HL-60 (cell line): ENCODE measurements around the gene SPTA1.

ENCODE experiments used
- DNase-seq, 2 experiments: peaks; one replicate each; pipeline ENCODE4 v3.0.0-alpha.2; 2010 to 2020; ENCODE audit warnings: low read depth in 1 of 2, low spot score in 1 of 2
- H3K27ac ChIP-seq: fragments of 250-450 bp; sonication (Bioruptor Pico); replicated peaks from 2 replicates; pipeline ENCODE4 v1.5.1; 2020; ENCODE audit warnings: mild to moderate bottlenecking, moderate library complexity
- H3K27me3 ChIP-seq: fragments of 250-450 bp; sonication (Bioruptor Pico); 2 replicates; pipeline ENCODE4 v1.5.1; 2021; ENCODE audit warnings: mild to moderate bottlenecking, moderate library complexity; ENCODE audit not compliant: insufficient read depth, poor library complexity, severe bottlenecking
- H3K4me3 ChIP-seq: replicated peaks from 2 replicates; pipeline ENCODE4 v1.5.1; 2011; ENCODE audit warnings: mild to moderate bottlenecking, control low read depth, low read length; ENCODE audit not compliant: insufficient read depth
- GABPA ChIP-seq: IDR thresholded peaks from 2 replicates; pipeline ENCODE4 v1.6.1; 2012; ENCODE audit warnings: low read depth
- POLR2AphosphoS5 ChIP-seq: IDR thresholded peaks from 2 replicates; pipeline ENCODE4 v1.6.1; 2012; ENCODE audit warnings: low read depth
- SPI1 ChIP-seq: IDR thresholded peaks from 2 replicates; pipeline ENCODE4 v1.6.1; 2012; ENCODE audit warnings: low read depth, mild to moderate bottlenecking, borderline replicate concordance
- long read RNA-seq: library from polyadenylated mRNA; unstranded; transcript quantifications from one replicate; pipeline ENCODE4 v2.0.0, GENCODE V29; 2020
- TF ChIP-seq, protein P1 (sequence below): IDR thresholded peaks from 2 replicates; pipeline ENCODE4 v1.6.1; 2012; ENCODE audit warnings: low read depth; ENCODE audit not compliant: insufficient replicate concordance
- TF ChIP-seq, protein P2 (sequence below): IDR thresholded peaks from one replicate; pipeline ENCODE4 v1.5.1; 2011; ENCODE audit warnings: low read length, control low read depth, inconsistent platforms; ENCODE audit not compliant: insufficient read depth

The SPTA1 gene
- long read RNA-seq, result 0 reads

DNA sequence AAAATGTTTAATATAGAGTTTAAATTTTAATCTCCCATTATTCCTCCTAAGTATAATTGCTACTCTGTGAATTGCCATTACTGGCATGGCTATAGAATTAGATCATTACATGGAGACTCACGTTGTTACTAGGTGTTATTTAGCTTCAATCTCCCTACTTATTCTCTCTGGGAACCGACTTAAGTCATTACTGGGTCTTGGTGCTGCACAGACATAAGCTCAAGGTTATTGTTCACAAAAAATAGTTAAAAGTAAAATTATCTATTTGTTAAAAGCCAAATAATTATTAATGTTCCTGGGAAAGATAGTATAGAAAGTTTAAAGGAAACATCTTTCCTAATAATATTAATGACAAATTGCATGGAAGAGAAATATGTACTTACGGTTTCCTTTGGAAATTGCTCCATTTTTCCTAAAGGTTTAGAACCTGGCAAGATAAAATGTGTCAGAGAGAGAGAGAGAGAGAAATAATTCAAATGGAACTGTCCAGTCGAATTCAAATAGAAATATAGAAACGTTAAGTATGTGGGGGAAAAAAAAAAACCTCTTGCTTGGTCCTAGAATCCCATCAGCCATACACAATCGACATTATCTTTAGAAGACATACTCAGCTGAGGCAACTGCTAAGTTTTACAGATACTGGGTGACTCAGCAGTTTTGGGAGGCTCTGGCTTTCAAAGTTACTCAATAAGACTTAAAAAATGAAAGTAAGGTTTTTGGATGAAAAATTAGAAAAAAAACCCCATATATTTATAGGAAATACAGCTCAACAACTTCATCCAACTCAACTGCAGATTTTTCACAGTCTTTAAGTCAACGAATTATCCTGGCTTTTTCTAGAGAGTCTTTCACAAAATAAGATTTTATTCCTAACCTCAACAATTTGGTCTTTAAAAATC is at the start of gene SPTA1:
TSS of gene SPTA1 (minus strand) at position 605 of the 899 bp plus-strand sequence. CDS start at position 407, 198 bp downstream.
- DNase-seq, result peak; percentile 27 to 61
- Histone ChIP-seq H3K4me3 (no peak within 1 kb of the TSS), H3K27me3 (no peaks in the 10 kb centered on the region), H3K27ac (no peak within 1 kb of the TSS)
- TF ChIP-seq GABPA, result no peak
- TF ChIP-seq POLR2AphosphoS5, result no peak
- TF ChIP-seq, protein P1, sequence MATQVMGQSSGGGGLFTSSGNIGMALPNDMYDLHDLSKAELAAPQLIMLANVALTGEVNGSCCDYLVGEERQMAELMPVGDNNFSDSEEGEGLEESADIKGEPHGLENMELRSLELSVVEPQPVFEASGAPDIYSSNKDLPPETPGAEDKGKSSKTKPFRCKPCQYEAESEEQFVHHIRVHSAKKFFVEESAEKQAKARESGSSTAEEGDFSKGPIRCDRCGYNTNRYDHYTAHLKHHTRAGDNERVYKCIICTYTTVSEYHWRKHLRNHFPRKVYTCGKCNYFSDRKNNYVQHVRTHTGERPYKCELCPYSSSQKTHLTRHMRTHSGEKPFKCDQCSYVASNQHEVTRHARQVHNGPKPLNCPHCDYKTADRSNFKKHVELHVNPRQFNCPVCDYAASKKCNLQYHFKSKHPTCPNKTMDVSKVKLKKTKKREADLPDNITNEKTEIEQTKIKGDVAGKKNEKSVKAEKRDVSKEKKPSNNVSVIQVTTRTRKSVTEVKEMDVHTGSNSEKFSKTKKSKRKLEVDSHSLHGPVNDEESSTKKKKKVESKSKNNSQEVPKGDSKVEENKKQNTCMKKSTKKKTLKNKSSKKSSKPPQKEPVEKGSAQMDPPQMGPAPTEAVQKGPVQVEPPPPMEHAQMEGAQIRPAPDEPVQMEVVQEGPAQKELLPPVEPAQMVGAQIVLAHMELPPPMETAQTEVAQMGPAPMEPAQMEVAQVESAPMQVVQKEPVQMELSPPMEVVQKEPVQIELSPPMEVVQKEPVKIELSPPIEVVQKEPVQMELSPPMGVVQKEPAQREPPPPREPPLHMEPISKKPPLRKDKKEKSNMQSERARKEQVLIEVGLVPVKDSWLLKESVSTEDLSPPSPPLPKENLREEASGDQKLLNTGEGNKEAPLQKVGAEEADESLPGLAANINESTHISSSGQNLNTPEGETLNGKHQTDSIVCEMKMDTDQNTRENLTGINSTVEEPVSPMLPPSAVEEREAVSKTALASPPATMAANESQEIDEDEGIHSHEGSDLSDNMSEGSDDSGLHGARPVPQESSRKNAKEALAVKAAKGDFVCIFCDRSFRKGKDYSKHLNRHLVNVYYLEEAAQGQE, result no peak
- TF ChIP-seq, protein P2, sequence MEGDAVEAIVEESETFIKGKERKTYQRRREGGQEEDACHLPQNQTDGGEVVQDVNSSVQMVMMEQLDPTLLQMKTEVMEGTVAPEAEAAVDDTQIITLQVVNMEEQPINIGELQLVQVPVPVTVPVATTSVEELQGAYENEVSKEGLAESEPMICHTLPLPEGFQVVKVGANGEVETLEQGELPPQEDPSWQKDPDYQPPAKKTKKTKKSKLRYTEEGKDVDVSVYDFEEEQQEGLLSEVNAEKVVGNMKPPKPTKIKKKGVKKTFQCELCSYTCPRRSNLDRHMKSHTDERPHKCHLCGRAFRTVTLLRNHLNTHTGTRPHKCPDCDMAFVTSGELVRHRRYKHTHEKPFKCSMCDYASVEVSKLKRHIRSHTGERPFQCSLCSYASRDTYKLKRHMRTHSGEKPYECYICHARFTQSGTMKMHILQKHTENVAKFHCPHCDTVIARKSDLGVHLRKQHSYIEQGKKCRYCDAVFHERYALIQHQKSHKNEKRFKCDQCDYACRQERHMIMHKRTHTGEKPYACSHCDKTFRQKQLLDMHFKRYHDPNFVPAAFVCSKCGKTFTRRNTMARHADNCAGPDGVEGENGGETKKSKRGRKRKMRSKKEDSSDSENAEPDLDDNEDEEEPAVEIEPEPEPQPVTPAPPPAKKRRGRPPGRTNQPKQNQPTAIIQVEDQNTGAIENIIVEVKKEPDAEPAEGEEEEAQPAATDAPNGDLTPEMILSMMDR, result no peak

DNA sequence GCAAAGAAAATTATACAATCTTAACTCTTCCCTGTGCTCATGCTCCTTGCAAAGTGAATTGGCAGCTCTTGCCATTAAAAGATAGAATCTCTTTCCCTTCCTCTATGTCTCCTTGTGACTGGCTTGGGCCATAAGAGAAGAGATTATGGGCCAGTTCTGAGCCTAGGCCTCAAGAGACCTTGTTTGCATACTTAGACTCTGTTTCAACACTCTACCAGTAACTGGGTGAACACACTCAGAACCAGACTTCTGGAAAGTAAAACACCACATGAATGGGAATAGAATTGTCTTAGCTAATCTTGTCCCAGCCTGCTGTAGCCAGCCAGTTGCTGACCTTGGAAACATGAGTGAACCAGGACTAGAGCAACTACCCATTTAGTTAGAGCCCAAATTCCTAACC is 49.3 kb upstream of the SPTA1 start:
- Histone ChIP-seq H3K27me3 (no peaks in the 10 kb centered on the region), H3K4me3 (no peak overlapping the region), H3K27ac (no peak overlapping the region)
- TF ChIP-seq POLR2AphosphoS5, result no peak
- TF ChIP-seq, protein P2, result no peak
- TF ChIP-seq GABPA, result no peak
- TF ChIP-seq, protein P1, result no peak
- no peak for TF ChIP-seq SPI1
- no peak for DNase-seq

DNA sequence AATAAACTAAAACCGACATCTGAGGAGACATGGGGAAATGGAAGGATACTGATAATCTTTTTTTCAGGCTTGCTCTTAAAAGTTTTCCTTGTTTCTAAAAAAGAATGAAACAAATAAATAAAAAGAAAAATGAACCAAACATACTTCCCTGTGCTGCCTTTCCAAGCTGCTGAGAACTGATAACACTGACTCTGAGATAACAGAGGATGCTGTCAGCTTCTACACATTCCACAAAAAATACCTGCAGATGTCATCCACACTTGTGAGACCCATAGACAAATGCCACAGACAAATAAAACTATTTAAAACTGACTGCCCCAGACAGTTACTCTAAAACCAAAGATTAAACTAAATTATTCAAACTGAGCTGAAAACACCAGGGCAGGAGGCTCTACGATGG is 46.0 kb upstream of the SPTA1 start:
- Histone ChIP-seq H3K4me3 (no peak overlapping the region), H3K27ac (no peak overlapping the region), H3K27me3 (no peaks in the 10 kb centered on the region)
- TF ChIP-seq, protein P2, result no peak
- TF ChIP-seq, protein P1, result no peak
- TF ChIP-seq GABPA (no peak), POLR2AphosphoS5 (no peak), SPI1 (no peak)
- no peak for DNase-seq
